ENCODE measurements around the gene STK32B.

DNA sequence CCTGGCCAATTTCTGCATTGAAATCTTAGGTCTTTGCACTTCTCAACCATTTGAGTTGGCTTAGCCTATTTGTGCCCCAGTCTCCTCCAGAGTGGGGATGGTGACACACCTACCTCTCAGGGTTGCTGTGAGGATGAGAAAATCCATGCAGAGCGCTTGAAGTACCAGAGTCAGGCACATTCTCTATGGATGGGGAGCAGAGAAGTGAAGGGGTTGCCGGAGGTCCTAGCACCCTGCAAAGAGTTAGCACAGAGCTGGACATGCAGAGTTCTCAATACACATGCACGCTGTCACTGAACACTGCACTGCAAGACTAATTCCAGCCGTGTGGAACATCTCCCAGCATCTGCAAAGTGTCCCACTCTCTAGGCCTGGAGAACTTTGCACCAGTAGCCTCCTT lies 2.6 kb upstream of the STK32B start:
- TF ChIP-seq RCOR1 (IDR thresholded peaks at IDR 0.05; ENCODE audit: insufficient replicate concordance, low read length), result no peak
- no peak for TF ChIP-seq MAFK (IDR thresholded peaks at IDR 0.05; ENCODE audit: low read depth, low read length)
- TF ChIP-seq, protein P1, sequence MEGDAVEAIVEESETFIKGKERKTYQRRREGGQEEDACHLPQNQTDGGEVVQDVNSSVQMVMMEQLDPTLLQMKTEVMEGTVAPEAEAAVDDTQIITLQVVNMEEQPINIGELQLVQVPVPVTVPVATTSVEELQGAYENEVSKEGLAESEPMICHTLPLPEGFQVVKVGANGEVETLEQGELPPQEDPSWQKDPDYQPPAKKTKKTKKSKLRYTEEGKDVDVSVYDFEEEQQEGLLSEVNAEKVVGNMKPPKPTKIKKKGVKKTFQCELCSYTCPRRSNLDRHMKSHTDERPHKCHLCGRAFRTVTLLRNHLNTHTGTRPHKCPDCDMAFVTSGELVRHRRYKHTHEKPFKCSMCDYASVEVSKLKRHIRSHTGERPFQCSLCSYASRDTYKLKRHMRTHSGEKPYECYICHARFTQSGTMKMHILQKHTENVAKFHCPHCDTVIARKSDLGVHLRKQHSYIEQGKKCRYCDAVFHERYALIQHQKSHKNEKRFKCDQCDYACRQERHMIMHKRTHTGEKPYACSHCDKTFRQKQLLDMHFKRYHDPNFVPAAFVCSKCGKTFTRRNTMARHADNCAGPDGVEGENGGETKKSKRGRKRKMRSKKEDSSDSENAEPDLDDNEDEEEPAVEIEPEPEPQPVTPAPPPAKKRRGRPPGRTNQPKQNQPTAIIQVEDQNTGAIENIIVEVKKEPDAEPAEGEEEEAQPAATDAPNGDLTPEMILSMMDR (conservative IDR thresholded peaks at IDR 0.05; ENCODE audit: low read depth, low read length), result no peak
- TF ChIP-seq POLR2A (IDR thresholded peaks at IDR 0.05; ENCODE audit: low read depth, low read length), result no peak
- no peak for TF ChIP-seq BHLHE40 (IDR thresholded peaks at IDR 0.05; ENCODE audit: low read depth, low read length)
- TF ChIP-seq NFE2L2 (IDR thresholded peaks at IDR 0.05; ENCODE audit: low read depth, low read length), result no peak
- TF ChIP-seq MXI1 (IDR thresholded peaks at IDR 0.05; ENCODE audit: borderline replicate concordance, low read depth, low read length), result no peak
- no peak for TF ChIP-seq SMC3 (IDR thresholded peaks at IDR 0.05; ENCODE audit: low read depth, low read length)
- TF ChIP-seq MAZ (IDR thresholded peaks at IDR 0.05; ENCODE audit: borderline replicate concordance, low read depth, low read length), result no peak
- TF ChIP-seq CEBPB (IDR thresholded peaks at IDR 0.05; ENCODE audit: low read depth, low read length), result no peak
- TF ChIP-seq RFX5 (IDR thresholded peaks at IDR 0.05; ENCODE audit: low read depth, low read length), result no peak
- TF ChIP-seq RAD21 (IDR thresholded peaks at IDR 0.05; ENCODE audit: low read length), result no peak
- no peak for TF ChIP-seq FOS (IDR thresholded peaks at IDR 0.05; ENCODE audit: low read depth, low read length)
- TF ChIP-seq, protein P2, sequence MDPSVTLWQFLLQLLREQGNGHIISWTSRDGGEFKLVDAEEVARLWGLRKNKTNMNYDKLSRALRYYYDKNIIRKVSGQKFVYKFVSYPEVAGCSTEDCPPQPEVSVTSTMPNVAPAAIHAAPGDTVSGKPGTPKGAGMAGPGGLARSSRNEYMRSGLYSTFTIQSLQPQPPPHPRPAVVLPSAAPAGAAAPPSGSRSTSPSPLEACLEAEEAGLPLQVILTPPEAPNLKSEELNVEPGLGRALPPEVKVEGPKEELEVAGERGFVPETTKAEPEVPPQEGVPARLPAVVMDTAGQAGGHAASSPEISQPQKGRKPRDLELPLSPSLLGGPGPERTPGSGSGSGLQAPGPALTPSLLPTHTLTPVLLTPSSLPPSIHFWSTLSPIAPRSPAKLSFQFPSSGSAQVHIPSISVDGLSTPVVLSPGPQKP (IDR thresholded peaks at IDR 0.05; ENCODE audit: borderline replicate concordance, low read depth, low read length), result no peak
